IMR-90 (cell line): ENCODE data around the gene PPP1R37. TPM values are rescaled to one million over a fixed set of nuclear protein-coding genes. Genes with fewer than 3 reads are reported as not detected.

Source experiments
- BHLHE40 ChIP-seq: fragments of 150-350 bp; IDR thresholded peaks from 2 replicates; pipeline ENCODE4 v1.6.1; 2016; ENCODE audit warnings: mild to moderate bottlenecking, low read depth, low read length
- CEBPB ChIP-seq: IDR thresholded peaks from 2 replicates; pipeline ENCODE4 v1.6.1; 2012; ENCODE audit warnings: low read depth, low read length, improper control_type of control experiment
- FOS ChIP-seq: fragments of 150-350 bp; IDR thresholded peaks from 2 replicates; pipeline ENCODE4 v1.6.1; 2016; ENCODE audit warnings: low read depth, low read length
- POLR2A ChIP-seq: IDR thresholded peaks from 2 replicates; pipeline ENCODE4 v1.6.1; 2012; ENCODE audit warnings: mild to moderate bottlenecking, low read depth, low read length
- polyA plus RNA-seq, 3 experiments: library from polyadenylated mRNA; depleted of rRNA; stranded (reverse); fragments of >200 nt; gene quantifications; 2 replicates each; pipeline ENCODE4 v1.2.3, GENCODE V29; 2012; ENCODE audit warnings: low replicate concordance in 1 of 3
- total RNA-seq: library from RNA; depleted of rRNA; stranded (reverse); fragments of >200 nt; gene quantifications from 2 replicates; pipeline ENCODE4 v1.2.3, GENCODE V29; 2012

Gene PPP1R37
- total and polyA plus RNA-seq, 2 of the 4 experiments (the other 2 are of a cell fraction): 13.1 to 18.5 TPM

DNA sequence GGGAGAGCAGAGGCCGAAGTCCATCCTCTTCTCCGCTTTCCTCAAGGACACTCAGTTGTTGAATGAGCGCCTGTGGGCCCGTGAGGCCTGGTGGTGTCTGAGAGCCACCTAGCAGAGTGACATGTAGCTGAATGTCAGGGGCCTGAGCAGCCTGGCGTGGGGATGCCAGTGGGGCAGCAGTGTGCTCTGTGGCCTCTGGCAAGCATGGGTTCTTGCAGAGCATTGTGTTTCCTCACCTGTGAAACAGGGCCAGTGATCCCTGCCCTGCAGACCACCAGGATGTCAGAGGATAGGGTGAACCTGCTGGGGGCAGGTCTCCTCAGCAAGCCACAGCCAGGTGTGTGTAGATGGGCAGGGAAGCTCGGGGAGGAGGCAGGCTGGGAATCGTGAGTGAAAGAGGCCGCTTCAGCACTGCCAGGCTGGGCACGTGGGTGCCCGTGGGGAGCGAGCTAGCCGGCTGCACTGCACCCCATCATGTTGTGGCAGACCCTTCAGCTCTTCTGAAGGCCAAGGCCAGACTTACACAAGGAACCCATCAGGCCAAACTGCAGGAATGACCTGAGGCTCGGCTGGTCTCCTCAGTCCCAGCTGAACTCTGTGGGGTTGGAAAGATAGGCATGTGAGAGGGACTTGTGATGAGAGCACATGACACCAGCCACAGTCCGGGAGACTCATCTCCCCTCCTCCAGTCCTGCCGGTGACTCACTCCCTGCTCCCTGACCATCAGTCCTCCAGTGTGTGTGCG lies 5.0 kb downstream of the PPP1R37 start (continued):
- TF ChIP-seq BHLHE40: peak; percentile 80
- peak; percentile 48; the same call in 1 of the 2 replicates for TF ChIP-seq POLR2A
- peak; percentile 96 for TF ChIP-seq FOS
- TF ChIP-seq CEBPB: 0 out of 2 replicates have a peak, but pooled peaks have one; percentile 14
